Measurements from ENCODE around the gene CEP112.

DNA sequence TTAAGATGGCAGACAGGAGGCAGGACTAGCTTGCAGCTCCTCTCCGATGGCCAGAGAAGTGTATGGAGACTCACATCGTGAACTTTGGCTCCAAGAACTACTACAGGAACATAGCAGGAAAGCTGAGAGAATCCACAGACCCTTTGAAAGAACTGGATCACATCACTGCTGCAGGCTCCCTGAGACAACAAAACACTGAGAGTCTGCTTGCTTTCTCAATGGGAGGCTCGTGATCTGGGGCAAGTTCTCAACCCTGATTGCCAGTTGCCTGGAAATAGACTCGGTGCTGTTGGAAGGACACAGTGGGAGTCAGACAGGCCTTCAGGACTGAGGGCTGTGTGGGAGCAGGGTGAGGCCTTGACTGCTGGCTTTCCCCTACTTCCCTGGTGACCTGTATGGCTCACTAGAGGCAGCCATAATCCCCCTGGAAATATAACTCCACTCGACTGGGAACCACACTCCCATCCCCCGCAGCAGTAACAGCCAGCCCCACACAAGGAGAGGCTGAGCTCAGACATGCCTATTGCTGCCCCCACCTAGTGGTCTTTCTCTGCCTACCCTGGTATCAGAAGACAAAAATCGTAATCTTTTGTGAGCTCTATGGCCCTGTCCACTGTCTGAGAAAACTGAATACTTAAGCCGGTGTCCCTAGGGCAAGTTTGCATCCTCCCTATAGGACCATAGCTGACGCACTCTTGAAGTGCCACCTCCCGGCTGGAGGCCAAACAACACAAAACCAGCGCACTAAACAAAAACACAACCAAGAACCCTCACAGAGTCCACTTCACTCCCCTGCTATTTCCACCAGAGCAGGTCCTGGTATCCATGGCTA lies 238.4 kb downstream of the CEP112 start:
- TF ChIP-seq TCF7L2 (IDR thresholded peaks at IDR 0.05; ENCODE audit: low read depth, low read length) (no peak), POLR2AphosphoS5 (IDR thresholded peaks at IDR 0.05; ENCODE audit: low read depth, low read length) (no peak)
